NCI-H187 (cell line): ENCODE measurements around the gene DDC.

Source experiments
- DNase-seq, 2 experiments: peaks; one replicate each; lab custom pipeline; 2025; lab: John Stamatoyannopoulos, UW

The DDC gene

GRCh38 chr7:50416527-50417182 is 148.6 kb downstream of the DDC start:
- DNase-seq, result no peak

GRCh38 chr7:50415844-50416364 is 149.3 kb downstream of the DDC start:
- DNase-seq, result no peak

GRCh38 chr7:50413561-50413960 is 151.6 kb downstream of the DDC start:
- no peak for DNase-seq

GRCh38 chr7:50412973-50413372 is 152.2 kb downstream of the DDC start:
- DNase-seq, result no peak

GRCh38 chr7:50411332-50411731 is 153.9 kb downstream of the DDC start:
- DNase-seq, result no peak

- no peak for DNase-seq
Measured at GRCh38 chr7:50409856-50410745, 155.1 kb downstream of the DDC start.
